ENCODE results near the gene PDZD4. TPM values are rescaled to one million over a fixed set of nuclear protein-coding genes. Genes with fewer than 3 reads are reported as not detected.

The PDZD4 gene
- total RNA-seq, 1 experiment from 2014 or later: 120 TPM

DNA sequence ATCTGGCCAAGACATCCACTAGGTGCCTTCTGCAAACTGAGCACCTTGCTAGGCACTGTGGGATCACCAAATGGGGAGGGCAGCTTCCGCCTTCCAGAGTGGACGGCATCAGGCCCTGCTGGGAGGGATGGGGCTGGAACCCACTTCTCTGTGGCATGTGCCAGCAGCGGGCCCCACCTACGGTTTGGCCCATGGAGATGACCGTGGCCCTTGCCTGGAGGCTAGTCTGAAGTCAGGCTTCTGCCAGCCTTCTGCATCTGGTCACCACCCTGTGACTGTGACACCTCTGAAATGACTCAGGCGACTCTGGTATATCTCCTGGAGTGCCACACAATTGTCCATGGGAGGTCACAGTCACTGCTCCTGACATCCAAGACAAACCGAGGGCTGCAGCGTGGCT lies 28.7 kb downstream of the PDZD4 start (continued):
- no peak for TF ChIP-seq ARID4B (CRISPR knock-in tag; IDR thresholded peaks at IDR 0.05; ENCODE audit: borderline replicate concordance)
- no peak for TF ChIP-seq OVOL2 (CRISPR knock-in tag; IDR thresholded peaks at IDR 0.05; ENCODE audit: borderline replicate concordance)

GRCh38 chrX:153800746-153801145 lies 29.6 kb downstream of the PDZD4 start:
- H3K27me3 Mint-ChIP-seq (ENCODE audit: low read depth): no peaks in the 10 kb centered on the region
- H3K27ac Mint-ChIP-seq: no peak overlapping the region
- H3K4me1 Mint-ChIP-seq: peaks cover 7% of the 10 kb centered on the region
- H3K4me3 Mint-ChIP-seq: no peak overlapping the region
- ATAC-seq (peak; percentile 13), DNase-seq (ENCODE audit: low spot score) (no peak)
- peaks cover 14% of the 10 kb centered on the region for H3K36me3 Mint-ChIP-seq
- TF ChIP-seq JAZF1 (CRISPR knock-in tag; IDR thresholded peaks at IDR 0.05): no peak
- no peaks in the 10 kb centered on the region for H3K9me3 Mint-ChIP-seq
- CTCF ChIA-PET: interaction anchor here (0.7 kb wide), 1 partner anchor 87 kb away, joined by 4 read pairs; no protein-coding TSS in a partner anchor
- POLR2A ChIA-PET: no interaction called here

GRCh38 chrX:153800177-153800722 lies 30.1 kb downstream of the PDZD4 start:
- peak; percentile 7 for ATAC-seq
- TF ChIP-seq ZNF121 (CRISPR knock-in tag; IDR thresholded peaks at IDR 0.05): no peak
- ChIA-PET POLR2A (interaction anchor here (0.6 kb wide), 1 partner anchor 76 kb away, joined by 3 read pairs; no protein-coding TSS in a partner anchor), CTCF (interaction anchor here (0.7 kb wide), 1 partner anchor 87 kb away, joined by 4 read pairs; no protein-coding TSS in a partner anchor)
- no peak for DNase-seq (ENCODE audit: low spot score)
- Mint-ChIP-seq H3K9me3 (no peaks in the 10 kb centered on the region), H3K27me3 (ENCODE audit: low read depth) (no peaks in the 10 kb centered on the region), H3K4me3 (no peak overlapping the region), H3K36me3 (peaks cover 14% of the 10 kb centered on the region), H3K27ac (no peak overlapping the region), H3K4me1 (peaks cover 7% of the 10 kb centered on the region)

- H3K4me1 Mint-ChIP-seq: peaks cover 7% of the 10 kb centered on the region
- peaks cover 14% of the 10 kb centered on the region for H3K36me3 Mint-ChIP-seq
- H3K27me3 Mint-ChIP-seq (ENCODE audit: low read depth): no peaks in the 10 kb centered on the region
- CTCF ChIA-PET: interaction anchor here (1.0 kb wide), 1 partner anchor 21 kb away, joined by 4 read pairs; no protein-coding TSS in a partner anchor
- H3K9me3 Mint-ChIP-seq: no peaks in the 10 kb centered on the region
- H3K4me3 Mint-ChIP-seq: no peak overlapping the region
- no peak for DNase-seq (ENCODE audit: low spot score)
- no peak for ATAC-seq
- POLR2A ChIA-PET: no interaction called here
- no peak overlapping the region for H3K27ac Mint-ChIP-seq
- TF ChIP-seq, protein P1, sequence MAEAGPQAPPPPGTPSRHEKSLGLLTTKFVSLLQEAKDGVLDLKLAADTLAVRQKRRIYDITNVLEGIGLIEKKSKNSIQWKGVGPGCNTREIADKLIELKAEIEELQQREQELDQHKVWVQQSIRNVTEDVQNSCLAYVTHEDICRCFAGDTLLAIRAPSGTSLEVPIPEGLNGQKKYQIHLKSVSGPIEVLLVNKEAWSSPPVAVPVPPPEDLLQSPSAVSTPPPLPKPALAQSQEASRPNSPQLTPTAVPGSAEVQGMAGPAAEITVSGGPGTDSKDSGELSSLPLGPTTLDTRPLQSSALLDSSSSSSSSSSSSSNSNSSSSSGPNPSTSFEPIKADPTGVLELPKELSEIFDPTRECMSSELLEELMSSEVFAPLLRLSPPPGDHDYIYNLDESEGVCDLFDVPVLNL (CRISPR knock-in tag; IDR thresholded peaks at IDR 0.05; ENCODE audit: borderline replicate concordance, low read depth): no peak
- TF ChIP-seq ZNF219 (CRISPR knock-in tag; IDR thresholded peaks at IDR 0.05; ENCODE audit: borderline replicate concordance) (no peak), STAT6 (CRISPR knock-in tag; conservative IDR thresholded peaks at IDR 0.05; ENCODE audit: low read depth) (no peak), ELF4 (CRISPR knock-in tag; IDR thresholded peaks at IDR 0.05; ENCODE audit: low read depth) (no peak), MYBL2 (CRISPR knock-in tag; IDR thresholded peaks at IDR 0.05) (no peak), ZMAT4 (CRISPR knock-in tag; IDR thresholded peaks at IDR 0.05) (no peak), HMGXB4 (CRISPR knock-in tag; IDR thresholded peaks at IDR 0.05) (no peak), ATF2 (CRISPR knock-in tag; IDR thresholded peaks at IDR 0.05; ENCODE audit: borderline replicate concordance, low read depth) (no peak), JAZF1 (CRISPR knock-in tag; IDR thresholded peaks at IDR 0.05) (no peak)
- TF ChIP-seq, protein P2, sequence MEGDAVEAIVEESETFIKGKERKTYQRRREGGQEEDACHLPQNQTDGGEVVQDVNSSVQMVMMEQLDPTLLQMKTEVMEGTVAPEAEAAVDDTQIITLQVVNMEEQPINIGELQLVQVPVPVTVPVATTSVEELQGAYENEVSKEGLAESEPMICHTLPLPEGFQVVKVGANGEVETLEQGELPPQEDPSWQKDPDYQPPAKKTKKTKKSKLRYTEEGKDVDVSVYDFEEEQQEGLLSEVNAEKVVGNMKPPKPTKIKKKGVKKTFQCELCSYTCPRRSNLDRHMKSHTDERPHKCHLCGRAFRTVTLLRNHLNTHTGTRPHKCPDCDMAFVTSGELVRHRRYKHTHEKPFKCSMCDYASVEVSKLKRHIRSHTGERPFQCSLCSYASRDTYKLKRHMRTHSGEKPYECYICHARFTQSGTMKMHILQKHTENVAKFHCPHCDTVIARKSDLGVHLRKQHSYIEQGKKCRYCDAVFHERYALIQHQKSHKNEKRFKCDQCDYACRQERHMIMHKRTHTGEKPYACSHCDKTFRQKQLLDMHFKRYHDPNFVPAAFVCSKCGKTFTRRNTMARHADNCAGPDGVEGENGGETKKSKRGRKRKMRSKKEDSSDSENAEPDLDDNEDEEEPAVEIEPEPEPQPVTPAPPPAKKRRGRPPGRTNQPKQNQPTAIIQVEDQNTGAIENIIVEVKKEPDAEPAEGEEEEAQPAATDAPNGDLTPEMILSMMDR (IDR thresholded peaks at IDR 0.05): no peak
Observed at GRCh38 chrX:153799326-153799725, 31.0 kb downstream of the PDZD4 start.

All from WTC11 (cell line).